RWPE2 (cell line): ENCODE measurements around the gene ZCCHC2.

Experiments
- ATAC-seq: fragments of 200-7000 bp; cut with Tn5 transposase; 3 replicates; pipeline ENCODE4 v1.9.1; 2021; ENCODE audit warnings: low read depth
- DNase-seq: peaks from one replicate; pipeline ENCODE4 v3.0.0-alpha.2; 2020; ENCODE audit warnings: low spot score
- H3K27ac ChIP-seq: fragments of 450-650 bp; 2 replicates; pipeline ENCODE4 v1.5.1; 2017; ENCODE audit warnings: mild to moderate bottlenecking; ENCODE audit not compliant: poor library complexity, severe bottlenecking
- H3K27me3 ChIP-seq: fragments of 250-450 bp; sonication (Bioruptor Pico); 2 replicates; pipeline ENCODE4 v1.5.1; 2021; ENCODE audit warnings: mild to moderate bottlenecking, moderate library complexity; ENCODE audit not compliant: insufficient read depth, poor library complexity, severe bottlenecking
- H3K36me3 ChIP-seq: fragments of 250-450 bp; sonication (Bioruptor Pico); 2 replicates; pipeline ENCODE4 v1.5.1; 2020; ENCODE audit warnings: low read depth, mild to moderate bottlenecking, moderate library complexity
- H3K4me1 ChIP-seq: fragments of 250-450 bp; sonication (Bioruptor Pico); 2 replicates; pipeline ENCODE4 v1.5.1; 2021; ENCODE audit warnings: mild to moderate bottlenecking, moderate library complexity; ENCODE audit not compliant: insufficient read depth, poor library complexity, severe bottlenecking
- H3K4me3 ChIP-seq: fragments of 250-450 bp; sonication (Bioruptor Pico); 2 replicates; pipeline ENCODE4 v1.5.1; 2021; ENCODE audit warnings: mild to moderate bottlenecking, moderate library complexity; ENCODE audit not compliant: severe bottlenecking
- H3K9me3 ChIP-seq: fragments of 250-450 bp; sonication (Bioruptor Pico); 2 replicates; pipeline ENCODE4 v1.5.1; 2021; ENCODE audit warnings: mild to moderate bottlenecking, moderate library complexity; ENCODE audit not compliant: severe bottlenecking
- CTCF ChIP-seq: fragments of 450-650 bp; IDR thresholded peaks from one replicate; pipeline ENCODE4 v1.5.1; 2017; ENCODE audit warnings: mild to moderate bottlenecking, moderate library complexity; ENCODE audit not compliant: poor library complexity, severe bottlenecking

The ZCCHC2 gene

GRCh38 chr18:62606106-62606505 is 83.3 kb downstream of the ZCCHC2 start:
- H3K36me3 ChIP-seq: no peaks in the 10 kb centered on the region
- no peaks in the 10 kb centered on the region for H3K4me1 ChIP-seq
- DNase-seq: no peak
- no peaks in the 10 kb centered on the region for H3K27me3 ChIP-seq
- no peak for ATAC-seq
- H3K4me3 ChIP-seq: no peak overlapping the region
- no peak for TF ChIP-seq CTCF
- H3K27ac ChIP-seq: no peak overlapping the region
- no peaks in the 10 kb centered on the region for H3K9me3 ChIP-seq

GRCh38 chr18:62607302-62607701 is 84.5 kb downstream of the ZCCHC2 start:
- ATAC-seq (no peak), DNase-seq (no peak)
- Histone ChIP-seq H3K27ac (no peak overlapping the region), H3K36me3 (no peaks in the 10 kb centered on the region), H3K4me3 (no peak overlapping the region), H3K4me1 (no peaks in the 10 kb centered on the region), H3K9me3 (no peaks in the 10 kb centered on the region), H3K27me3 (no peaks in the 10 kb centered on the region)
- no peak for TF ChIP-seq CTCF

DNA sequence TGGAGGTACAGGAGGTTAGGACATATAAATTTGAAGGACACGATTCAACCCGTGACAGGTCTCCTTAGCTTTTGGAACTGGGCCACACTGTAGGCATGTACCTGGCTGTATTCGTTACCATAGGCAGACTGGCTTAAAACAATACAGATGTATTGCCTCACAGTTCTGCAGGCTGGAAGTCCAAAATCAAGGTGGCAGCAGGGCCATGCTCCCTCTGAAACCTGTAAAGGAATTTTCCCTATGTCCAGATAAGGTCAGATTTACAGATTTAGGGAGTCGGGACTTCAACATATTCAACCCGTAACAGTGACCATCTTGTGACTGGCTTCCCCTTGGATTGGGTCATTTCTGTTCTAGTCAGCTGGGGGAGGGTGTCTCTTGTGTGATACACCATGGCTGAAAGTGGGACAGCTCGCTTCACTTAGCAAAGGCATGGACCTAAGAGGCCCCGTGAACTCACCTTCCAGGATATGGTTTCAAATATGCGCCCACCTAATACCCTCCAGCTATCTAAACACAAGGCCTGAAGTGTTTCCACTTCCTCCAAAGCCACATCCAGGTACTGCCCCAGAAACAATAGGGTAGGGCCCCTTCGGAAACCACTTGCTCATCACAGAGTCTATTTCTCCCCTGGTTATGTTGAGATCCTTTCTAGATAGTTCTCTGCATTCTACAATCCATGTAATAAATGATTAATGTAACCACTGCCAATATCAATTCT is 85.0 kb downstream of the ZCCHC2 start:
- Histone ChIP-seq H3K27me3 (no peaks in the 10 kb centered on the region), H3K4me1 (no peaks in the 10 kb centered on the region), H3K4me3 (no peak overlapping the region), H3K9me3 (no peaks in the 10 kb centered on the region), H3K27ac (no peak overlapping the region), H3K36me3 (no peaks in the 10 kb centered on the region)
- DNase-seq (no peak), ATAC-seq (no peak)
- TF ChIP-seq CTCF: no peak

DNA sequence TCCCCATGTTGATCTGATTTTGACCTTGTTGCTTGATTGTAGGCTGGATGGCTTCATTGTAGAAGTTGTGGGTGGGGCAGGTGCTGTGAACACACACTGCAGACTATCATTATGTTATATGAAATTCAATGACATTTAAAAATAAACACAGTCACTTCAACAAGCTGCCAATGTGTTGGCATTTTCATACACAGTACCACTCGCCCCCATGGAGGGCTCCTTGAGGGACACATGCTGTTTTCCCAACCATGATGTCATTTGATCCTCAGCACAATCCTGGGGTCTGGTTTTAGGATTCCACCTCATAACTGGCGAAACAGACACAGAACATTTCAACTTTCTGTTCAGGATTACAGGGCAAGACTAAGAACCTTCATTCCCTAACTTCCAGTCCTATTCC is 86.9 kb downstream of the ZCCHC2 start:
- DNase-seq (no peak), ATAC-seq (no peak)
- H3K27ac ChIP-seq: no peak overlapping the region
- no peaks in the 10 kb centered on the region for H3K36me3 ChIP-seq
- no peaks in the 10 kb centered on the region for H3K4me1 ChIP-seq
- H3K27me3 ChIP-seq: no peaks in the 10 kb centered on the region
- TF ChIP-seq CTCF: no peak
- no peak overlapping the region for H3K4me3 ChIP-seq
- H3K9me3 ChIP-seq: no peaks in the 10 kb centered on the region

GRCh38 chr18:62610351-62610700 is 87.5 kb downstream of the ZCCHC2 start:
- no peaks in the 10 kb centered on the region for H3K9me3 ChIP-seq
- H3K27ac ChIP-seq: no peak overlapping the region
- H3K36me3 ChIP-seq: no peaks in the 10 kb centered on the region
- H3K27me3 ChIP-seq: no peaks in the 10 kb centered on the region
- DNase-seq (no peak), ATAC-seq (no peak)
- no peak for TF ChIP-seq CTCF
- no peak overlapping the region for H3K4me3 ChIP-seq
- no peaks in the 10 kb centered on the region for H3K4me1 ChIP-seq
